NCI-H526 treated with DMSO at 0.1 percent for 48 hours (cell line): ENCODE data around the gene C10orf67.
"Not testable (repeated sequence)": the region's sequence is repeated elsewhere in the genome, so short reads cannot be mapped to it uniquely, and the experiment has no call there.

Experiments used
- DNase-seq: peaks from one replicate; lab custom pipeline; 2025; lab: John Stamatoyannopoulos, UW

C10orf67 gene

DNA sequence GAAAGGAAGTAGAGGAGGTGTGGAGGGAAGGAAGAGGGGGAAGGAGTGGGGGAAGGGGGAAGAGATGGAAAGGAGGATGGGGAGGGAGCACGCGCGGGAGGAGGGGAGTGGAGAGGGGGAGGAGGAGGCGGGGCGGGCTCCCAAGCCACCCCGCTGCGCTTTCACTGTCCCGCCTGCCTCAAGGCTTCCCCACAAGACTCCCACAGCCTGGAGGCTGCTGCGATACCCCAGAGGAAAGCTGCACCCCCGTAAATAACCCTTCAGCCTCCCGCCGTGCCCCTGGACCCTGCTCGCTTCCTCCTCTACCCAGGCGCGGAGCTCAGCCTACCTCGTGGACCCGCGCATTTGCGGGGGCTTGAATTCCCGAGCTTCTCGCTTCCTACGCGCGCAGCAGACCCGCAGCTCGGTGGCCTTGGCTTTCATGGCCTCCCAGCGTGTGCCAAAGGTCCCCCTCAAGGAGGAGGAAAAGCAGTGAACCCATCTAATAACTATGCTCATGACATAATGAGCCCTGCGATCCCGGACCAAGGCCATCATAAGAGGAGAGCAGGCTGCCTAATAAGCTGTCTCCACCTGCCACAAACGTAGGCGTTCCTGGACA, at the start of gene C10orf67:
Gene C10orf67, minus strand, starts transcription at position 557 of the 601 bp plus-strand sequence. Its CDS starts 23 bp downstream, at position 534.
- no peak for DNase-seq

- no peak for DNase-seq
Measured at GRCh38 chr10:23391821-23392220, 47.2 kb upstream of the C10orf67 start.

DNA sequence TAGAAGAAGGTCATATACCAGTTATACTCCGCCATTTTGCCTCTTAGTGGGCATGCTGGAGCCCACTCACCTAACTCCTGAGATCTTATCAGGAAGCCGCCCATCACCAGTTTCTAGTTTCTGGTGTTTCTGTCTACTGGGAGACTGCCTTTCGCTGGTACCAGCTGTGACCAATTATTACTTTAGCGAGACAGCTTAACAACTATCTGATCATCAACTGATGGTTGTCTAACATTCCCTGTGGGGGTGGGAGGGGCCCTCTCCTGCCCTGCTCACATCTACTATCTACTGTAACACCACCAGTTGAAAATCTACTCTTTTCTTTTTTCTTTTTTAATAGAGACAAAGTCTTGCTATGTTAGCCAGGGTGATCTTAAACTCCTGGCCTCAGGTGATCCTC, 46.2 kb upstream of the C10orf67 start:
- no peak for DNase-seq

DNA sequence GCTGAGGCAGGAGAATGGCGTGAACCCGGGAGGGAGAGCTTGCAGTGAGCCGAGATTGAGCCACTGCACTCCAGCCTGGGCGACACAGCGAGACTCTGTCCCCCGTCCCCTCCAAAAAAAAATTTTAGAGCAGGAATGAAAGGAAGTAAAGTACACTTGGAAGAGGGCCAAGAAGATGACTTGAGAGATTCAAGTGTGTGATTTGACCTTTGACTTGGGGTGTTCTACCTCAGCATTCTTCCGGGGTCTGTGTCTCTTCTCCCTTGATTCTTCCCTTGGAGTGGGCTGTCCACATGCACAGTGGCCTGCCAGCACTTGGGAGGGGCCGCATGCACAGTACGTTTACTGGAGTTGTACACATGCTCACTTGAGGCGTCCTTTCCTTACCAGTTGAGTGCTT, 45.8 kb upstream of the C10orf67 start:
- not testable (repeated sequence) for DNase-seq

GRCh38 chr10:23387516-23387915, 42.9 kb upstream of the C10orf67 start:
- DNase-seq, result not testable (repeated sequence)

DNA sequence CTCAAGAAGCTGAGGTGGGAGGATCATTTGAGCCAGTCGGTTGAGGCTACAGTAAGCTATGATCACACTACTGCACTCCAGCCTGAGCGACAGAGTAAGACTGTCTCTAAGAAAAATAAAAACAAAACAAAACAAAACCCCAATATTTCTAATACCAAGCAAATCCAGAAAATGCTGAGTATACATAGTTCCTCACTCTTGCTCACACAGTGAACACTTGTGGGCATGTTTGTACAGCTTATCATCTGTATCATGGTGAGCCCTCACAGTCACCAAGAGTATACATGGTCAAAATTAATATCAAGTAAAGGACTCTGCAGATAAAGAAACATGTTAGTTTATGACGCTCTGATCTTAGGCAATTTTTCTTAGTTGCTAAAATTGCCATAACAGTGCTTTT, 41.5 kb upstream of the C10orf67 start:
- DNase-seq, result no peak

DNA sequence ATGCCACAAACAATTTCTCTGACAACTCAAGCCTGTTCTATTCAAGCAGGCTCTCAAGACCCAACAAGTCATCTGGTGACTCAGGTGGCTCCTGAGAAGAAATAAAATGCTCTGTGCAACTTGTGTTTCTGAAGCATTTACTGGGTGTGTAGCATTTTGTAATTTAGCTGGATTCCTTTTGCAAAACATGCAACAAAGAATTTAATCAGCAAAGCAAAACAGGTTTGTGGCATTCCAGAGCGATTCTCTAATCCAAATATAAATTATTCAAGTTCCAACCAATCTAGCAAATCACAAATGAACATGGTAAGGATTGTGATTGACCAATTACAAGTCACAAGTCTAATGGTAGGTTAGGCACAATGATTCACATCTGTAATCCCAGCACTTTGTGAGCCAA, 39.8 kb upstream of the C10orf67 start:
- no peak for DNase-seq

GRCh38 chr10:23383637-23384036, 39.0 kb upstream of the C10orf67 start:
- DNase-seq, result no peak

DNA sequence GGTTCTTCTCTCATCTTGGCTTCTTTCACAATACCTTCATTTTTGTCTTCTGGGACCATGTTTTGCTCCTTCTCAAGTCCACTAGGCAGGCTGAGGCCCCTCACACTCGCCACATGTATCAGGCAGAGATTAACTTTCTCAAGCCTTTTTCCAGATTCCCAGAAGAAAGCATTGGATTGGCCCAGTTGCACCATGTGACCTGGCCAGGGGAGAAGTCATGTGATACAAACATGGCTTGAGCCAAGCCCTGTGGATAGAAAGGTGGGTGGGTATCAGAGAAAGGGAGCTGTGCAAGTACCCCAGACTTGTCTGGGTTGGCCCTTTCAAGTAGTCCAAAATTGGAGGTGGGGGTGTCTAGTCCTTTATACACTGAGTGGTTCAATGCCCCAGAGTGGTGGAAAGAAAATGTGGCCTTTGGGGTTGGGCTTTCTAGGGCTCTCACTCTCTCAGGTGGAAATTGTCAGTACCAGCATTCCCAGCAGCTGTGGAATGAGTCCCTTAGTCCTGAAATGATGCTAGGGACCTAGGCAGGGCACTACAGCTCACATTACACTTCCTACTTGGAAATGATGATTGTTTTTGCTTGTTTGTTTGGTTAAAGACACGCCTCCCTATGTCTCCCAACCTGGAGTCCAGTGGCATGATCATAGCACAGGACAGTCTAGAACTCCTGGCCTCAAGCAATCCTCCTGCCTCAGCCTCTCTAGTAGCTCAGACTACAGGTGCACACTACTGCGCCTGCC, 36.9 kb upstream of the C10orf67 start:
- no peak for DNase-seq

DNA sequence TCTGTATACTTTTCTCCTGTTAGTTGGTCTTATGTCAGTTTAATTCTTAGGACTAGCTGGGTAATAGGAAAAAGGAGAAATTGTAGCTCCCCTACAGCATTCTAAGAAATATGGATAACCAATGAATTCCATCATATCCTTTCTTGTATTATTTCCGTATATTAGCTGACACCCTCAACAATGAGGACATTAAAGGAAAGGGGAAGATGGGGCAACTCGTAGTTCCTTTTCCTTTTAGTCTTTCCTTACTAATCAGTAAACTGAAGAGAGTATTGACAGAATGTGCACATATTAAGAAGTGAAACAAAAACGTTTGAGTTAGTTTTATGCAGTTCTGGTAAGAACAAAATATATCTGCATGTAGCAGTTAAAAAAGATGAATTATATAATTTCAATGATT, 35.1 kb upstream of the C10orf67 start:
- DNase-seq, result no peak

DNA sequence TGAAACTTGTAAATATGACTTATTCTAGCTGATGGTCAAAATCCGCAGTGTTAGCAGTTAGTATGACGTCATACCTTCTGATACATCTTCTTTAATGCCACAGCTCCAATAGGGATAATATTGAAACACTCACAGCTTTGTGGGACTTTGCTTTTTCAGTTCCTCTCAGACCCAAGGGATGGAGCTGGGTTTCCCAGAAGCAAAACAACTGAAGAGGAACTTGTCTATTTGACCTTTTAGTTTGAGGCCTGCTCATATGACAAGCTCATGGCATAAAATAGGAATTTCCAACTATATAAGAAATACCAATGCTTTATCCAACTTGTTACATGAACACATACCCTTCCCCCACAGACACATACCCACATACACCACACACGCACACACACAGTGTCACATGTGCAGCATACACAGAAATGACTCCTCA, 31.6 kb upstream of the C10orf67 start:
- DNase-seq, result no peak

GRCh38 chr10:23375366-23375765, 30.8 kb upstream of the C10orf67 start:
- DNase-seq, result no peak

DNA sequence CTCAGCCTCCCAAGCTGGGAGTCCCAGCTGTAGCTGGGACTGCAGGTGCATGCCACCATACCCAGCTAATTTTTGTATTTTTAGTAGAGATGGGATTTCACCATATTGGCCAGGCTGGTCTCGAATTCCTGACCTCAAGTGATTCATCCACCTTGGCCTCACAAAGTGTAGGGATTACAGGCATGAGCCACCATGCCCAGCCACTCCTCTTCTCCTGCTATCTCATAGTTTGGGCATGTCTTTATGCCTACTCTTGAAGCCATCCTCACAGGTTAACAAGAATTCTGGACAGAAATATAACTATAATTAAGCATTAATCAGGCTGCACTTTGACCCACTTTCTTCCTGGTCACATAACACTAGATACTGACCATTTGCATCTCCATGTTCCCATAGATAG, 28.6 kb upstream of the C10orf67 start:
- DNase-seq, result no peak

GRCh38 chr10:23371073-23371472, 26.5 kb upstream of the C10orf67 start:
- DNase-seq, result no peak

GRCh38 chr10:23370106-23370505, 25.5 kb upstream of the C10orf67 start:
- no peak for DNase-seq

- DNase-seq, result no peak
Measured at GRCh38 chr10:23368816-23369640, 24.4 kb upstream of the C10orf67 start.

- no peak for DNase-seq
Measured at GRCh38 chr10:23367896-23368595, 23.4 kb upstream of the C10orf67 start.

GRCh38 chr10:23365417-23366030, 20.9 kb upstream of the C10orf67 start:
- DNase-seq, result not testable (repeated sequence)

- no peak for DNase-seq
Measured at GRCh38 chr10:23364378-23364777, 19.8 kb upstream of the C10orf67 start.

DNA sequence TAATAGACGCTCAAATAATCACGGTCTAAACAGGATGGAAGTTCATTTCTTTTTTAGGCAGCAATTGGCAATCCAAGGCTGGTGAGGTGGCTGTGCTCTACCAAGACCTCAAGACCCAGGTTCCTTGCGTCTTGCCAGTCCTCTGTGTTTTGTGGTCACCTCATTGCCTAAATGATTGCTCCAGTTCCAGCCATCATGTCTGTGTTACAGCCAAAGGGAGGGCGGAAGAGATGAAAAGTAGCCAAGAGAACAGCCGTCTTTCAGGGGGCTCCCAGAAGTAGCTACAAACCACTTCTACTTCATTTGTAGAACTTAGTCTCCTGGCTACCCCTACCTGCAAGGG, 19.2 kb upstream of the C10orf67 start:
- no peak for DNase-seq

- no peak for DNase-seq
Measured at GRCh38 chr10:23362879-23363792, 18.5 kb upstream of the C10orf67 start.
